H1 (cell line): ENCODE data around the gene TNKS2.

Experiments used
- CHD2 ChIP-seq: IDR thresholded peaks from 2 replicates; pipeline ENCODE4 v1.6.1; 2012; ENCODE audit warnings: low read length, improper control_type of control experiment
- CTCF ChIP-seq, 3 experiments: IDR thresholded peaks; 1 replicate in 2 of 3; 2 replicates in 1 of 3; pipeline versions ENCODE4 v1.5.1 to v1.6.1; 2011; ENCODE audit warnings: low read length in 3 of 3, mild to moderate bottlenecking in 3 of 3, inconsistent platforms in 2 of 3, low read depth in 1 of 3, moderate library complexity in 1 of 3; ENCODE audit not compliant: insufficient read depth in 1 of 3; ENCODE audit errors: control extremely low read depth in 1 of 3
- EP300 ChIP-seq, 2 experiments: IDR thresholded peaks; 1 replicate in 1 of 2; 2 replicates in 1 of 2; pipeline ENCODE4 v1.6.1; 2011 to 2012; ENCODE audit warnings: low read depth in 2 of 2, low read length in 2 of 2, mild to moderate bottlenecking in 2 of 2, borderline replicate concordance in 1 of 2, inconsistent platforms in 1 of 2, moderate library complexity in 1 of 2
- HDAC6 ChIP-seq: IDR thresholded peaks from one replicate; pipeline ENCODE4 v1.7.1; 2012; ENCODE audit warnings: low read depth, mild to moderate bottlenecking, inconsistent platforms, low read length, moderate library complexity
- KDM1A ChIP-seq: fragments of 200-600, 300-600 bp; sonication (generic); IDR thresholded peaks from 2 replicates; pipeline ENCODE4 v1.7.1; 2016; ENCODE audit warnings: mild to moderate bottlenecking, low read length, borderline replicate concordance
- SIRT6 ChIP-seq: IDR thresholded peaks from one replicate; pipeline ENCODE4 v1.7.1; 2012; ENCODE audit warnings: low read length, inconsistent platforms
- SP2 ChIP-seq: IDR thresholded peaks from 2 replicates; pipeline ENCODE4 v1.6.1; 2012; ENCODE audit warnings: mild to moderate bottlenecking, low read length, inconsistent platforms
- SRF ChIP-seq: IDR thresholded peaks from 2 replicates; pipeline ENCODE4 v1.6.1; 2011; ENCODE audit warnings: mild to moderate bottlenecking, low read depth, low read length, moderate library complexity
- SUZ12 ChIP-seq: fragments of 200-600 bp; sonication (generic); IDR thresholded peaks from 2 replicates; pipeline ENCODE4 v1.6.1; 2012; ENCODE audit warnings: mild to moderate bottlenecking, inconsistent platforms, low read length, moderate library complexity, mixed read lengths
- TAF1 ChIP-seq: IDR thresholded peaks from 2 replicates; pipeline ENCODE4 v1.6.1; 2011; ENCODE audit warnings: mild to moderate bottlenecking, low read depth, low read length
- TAF7 ChIP-seq: optimal IDR thresholded peaks from 2 replicates; pipeline ENCODE3; 2011; ENCODE audit warnings: low read depth, mild to moderate bottlenecking, inconsistent platforms, low read length, moderate library complexity, borderline replicate concordance
- TBP ChIP-seq: IDR thresholded peaks from 2 replicates; pipeline ENCODE4 v1.6.1; 2011; ENCODE audit warnings: low read depth, low read length, improper control_type of control experiment

GRCh38 chr10:91829268-91829667 is 31.0 kb downstream of the TNKS2 start:
- TF ChIP-seq SUZ12 (no peak), CHD2 (no peak), CTCF (IDR thresholded peaks at IDR 0.05; ENCODE audit: control extremely low read depth in 1 of 3, insufficient read depth in 1 of 3, low read depth in 1 of 3, low read length in 3 of 3) (no peak), EP300 (IDR thresholded peaks at IDR 0.05; ENCODE audit: borderline replicate concordance in 1 of 2, low read depth in 2 of 2, low read length in 2 of 2) (no peak), HDAC6 (no peak), TAF1 (no peak), TAF7 (no peak), KDM1A (no peak), SRF (no peak), TBP (no peak), SP2 (no peak), SIRT6 (no peak)
